ENCODE measurements around the gene CLCN4.
A peak's percentile ranks its signal among the peaks of the same experiment; 100 is the strongest.

The CLCN4 gene

DNA sequence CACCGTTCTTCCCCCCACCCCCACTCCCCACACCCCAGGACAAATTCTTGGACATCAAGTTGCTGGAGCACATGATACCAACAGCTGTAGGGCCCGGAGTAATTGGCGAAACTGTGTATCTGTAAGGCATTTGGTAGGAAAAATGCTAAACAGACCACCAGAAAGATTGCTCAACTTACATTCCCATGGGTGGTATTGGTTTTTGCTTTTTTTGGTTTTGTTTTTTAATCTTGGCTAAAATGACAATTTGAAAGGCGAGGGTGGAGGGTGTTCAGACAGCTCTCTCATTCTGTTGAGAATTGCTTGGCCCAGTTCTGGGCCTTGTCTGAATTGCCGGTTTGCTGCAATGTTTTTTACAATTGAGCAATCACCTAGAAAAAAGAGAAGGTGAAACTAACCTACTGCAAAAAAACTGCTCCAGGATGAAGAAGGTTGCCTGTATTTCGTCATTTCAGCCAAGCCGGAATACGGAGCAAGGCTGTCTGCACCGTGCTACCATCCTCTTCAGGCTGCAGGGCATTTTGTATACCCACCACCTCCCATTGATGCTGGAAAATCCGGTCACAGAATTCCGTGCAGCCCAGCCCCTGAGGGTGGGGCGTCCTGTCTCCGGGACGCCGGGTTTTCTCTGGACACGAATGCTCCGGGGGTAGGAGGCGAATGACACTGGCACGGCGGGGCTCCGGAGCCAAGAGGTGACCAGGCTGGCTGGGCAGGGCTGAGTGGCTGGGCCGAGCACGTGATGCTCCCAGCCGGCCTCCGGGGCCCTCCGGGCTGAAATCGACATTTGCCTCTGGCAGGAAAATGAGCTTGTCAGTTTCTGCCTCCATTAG is at the start of gene CLCN4:
Gene CLCN4, plus strand, starts transcription at position 777 of the 833 bp plus-strand sequence. CDS start 28,058 bp downstream, outside the sequence.
- DNase-seq, result no peak

DNA sequence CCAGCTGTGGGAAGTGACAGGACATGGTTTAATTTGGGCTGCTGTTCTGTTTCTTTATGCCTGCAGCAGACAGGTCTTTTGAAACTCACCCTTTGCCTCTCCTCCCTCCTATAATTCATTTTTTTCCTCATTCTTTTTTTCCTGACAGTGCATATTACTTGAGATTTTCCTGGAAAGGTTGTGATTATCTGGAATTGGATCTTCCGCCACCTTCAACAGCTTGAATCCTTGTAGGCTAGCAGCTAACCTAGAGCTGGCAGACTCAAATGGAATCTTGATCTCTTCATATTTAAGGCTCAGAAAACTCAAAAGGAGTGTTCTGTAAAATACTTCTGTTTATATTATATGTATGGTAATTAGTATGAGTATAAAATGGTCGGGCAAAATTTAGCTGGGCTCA is 49.3 kb upstream of the CLCN4 start:
- no peak for DNase-seq

DNA sequence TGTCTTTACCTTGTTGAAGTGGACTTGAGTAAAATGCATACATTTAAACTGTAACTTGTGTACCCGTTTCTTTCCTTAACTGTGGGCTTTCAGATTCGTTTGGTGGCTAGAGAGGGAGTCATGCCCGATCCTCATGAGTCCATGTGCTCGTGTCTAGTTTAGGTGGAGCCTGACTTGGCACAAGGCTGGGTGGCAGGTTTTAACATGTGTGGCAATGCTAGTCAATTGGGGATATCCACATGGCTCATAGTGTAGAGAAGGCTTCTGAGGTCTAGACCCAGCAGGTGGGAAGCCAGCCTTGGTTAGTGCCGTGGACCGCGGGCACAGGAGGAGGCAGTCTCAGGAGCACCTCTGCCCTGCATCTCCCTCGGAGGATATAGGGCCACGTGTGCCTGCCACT is 48.5 kb upstream of the CLCN4 start:
- no peak for DNase-seq

DNA sequence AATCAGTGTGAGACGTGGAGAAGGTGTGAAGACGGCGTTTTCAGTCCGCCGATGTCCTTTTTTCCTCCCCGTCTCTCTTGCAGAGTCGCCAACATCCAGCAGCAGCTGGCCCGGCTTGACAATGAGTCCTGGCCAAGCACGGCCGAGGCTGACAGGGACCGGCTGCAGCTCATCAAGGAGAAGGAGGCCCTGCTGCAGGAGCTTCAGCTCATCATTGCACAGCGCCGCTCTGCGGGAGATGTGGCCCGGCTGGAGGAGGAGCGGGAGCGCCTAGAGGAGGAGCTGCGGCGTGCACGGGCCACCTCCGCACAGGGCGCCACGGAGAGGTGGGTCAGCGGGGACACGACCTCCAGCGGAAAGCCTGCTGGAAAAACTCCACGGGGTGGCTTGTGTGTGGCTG is 47.1 kb upstream of the CLCN4 start:
- no peak for DNase-seq

DNA sequence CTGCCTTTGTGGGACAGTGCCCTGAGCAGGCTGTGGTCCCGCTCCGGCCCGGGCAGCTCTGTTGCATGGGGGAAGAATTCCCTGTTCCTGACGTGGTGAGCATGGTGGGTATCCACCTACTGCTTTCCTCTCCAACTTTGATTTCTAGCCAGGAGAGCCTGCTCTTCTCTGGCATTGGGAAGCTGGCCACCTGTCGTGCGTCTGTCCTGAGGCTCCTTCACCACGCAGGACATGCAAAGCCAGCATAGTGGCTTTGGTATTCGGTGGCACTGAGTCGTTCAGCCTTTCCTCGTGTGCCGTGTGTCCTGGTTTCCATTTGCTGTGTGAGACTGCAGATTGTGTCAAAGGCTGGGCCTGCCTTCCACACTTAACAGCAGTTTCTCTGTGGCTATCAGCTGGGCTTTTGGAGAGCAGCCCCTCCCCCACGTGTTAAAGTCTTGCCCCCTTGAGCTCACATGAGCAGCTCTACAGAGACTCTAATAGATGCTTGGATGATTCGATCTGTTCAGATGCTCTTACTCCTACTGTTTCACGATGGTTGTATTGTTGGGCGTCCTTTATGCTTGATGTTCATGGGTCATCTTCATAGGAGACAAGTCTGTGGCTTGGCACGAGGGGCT is 46.3 kb upstream of the CLCN4 start:
- no peak for DNase-seq

DNA sequence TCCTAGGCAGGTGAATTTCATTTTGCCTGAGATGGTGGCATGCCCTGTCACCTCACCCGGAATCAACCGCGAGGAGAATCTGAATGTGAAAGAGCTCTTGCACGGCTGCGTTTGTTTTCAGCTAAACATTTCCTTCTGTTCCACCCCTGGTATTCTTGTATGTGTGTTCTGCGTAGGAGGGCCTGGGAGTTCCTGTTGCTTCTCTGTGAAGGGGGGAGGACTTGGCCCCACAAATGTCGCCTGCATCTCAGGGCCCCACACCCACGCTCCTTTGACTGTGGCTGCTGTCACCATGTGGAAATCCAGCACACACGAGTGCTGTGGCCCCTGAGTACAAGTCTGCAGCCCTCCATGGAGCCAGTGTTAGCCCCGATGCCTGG is 45.8 kb upstream of the CLCN4 start:
- DNase-seq, result no peak

DNA sequence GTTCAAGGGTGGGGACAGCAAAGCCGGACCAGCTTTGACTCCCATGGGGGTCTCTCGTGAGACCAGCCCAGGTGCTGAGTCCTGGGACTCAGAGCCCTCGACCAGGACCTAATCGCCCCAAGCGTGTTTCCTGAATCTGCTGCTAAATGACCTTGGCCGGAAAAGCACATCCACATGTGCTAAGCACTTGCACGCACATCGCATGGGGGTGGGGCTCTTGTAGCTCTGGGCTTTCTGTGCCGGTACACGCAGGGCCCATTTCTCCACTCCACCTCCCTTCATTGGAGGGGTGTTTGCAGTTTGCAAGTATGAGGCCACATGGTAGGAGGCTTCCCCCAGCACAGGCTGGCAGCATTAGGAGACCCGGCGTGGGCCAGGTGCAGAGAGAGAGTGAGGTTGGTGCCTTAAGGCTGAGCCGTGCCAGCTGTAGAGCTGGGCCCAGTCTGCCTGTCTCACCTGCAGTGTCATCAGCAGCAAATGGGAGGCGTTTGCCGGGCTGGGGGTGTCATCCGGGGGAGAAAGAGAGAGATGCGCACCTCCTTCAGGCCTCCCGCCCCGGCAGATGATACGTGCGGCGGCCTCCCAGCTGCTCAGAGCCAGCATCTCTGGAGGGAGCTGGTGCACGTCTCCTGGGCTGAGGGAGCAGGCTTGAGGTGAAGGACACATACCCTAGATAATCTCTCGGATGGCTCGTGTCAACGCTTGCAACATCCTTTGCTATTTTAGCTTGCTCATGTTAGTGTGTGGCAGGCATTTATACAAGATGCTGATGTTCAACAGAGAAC is 45.2 kb upstream of the CLCN4 start:
- DNase-seq, result no peak

DNA sequence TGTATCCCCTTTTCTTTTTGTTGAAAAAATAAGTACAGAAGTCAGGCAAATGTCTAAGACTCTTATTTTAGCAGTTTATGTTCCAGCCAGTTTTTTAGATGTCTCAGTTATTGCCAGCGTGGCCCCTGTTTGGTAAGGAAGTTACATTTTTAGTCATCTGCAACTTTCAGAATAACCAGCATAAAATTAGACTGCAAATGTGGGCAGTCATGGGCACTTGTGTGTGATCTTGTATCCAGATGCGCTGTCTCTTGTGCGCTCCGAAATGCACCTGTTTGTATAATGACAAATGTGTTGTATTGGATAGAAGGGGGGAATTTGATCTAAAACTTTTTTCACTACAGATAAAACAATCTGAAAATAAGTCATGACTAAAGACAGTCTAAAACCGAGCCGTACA is 44.3 kb upstream of the CLCN4 start:
- DNase-seq, result no peak

DNA sequence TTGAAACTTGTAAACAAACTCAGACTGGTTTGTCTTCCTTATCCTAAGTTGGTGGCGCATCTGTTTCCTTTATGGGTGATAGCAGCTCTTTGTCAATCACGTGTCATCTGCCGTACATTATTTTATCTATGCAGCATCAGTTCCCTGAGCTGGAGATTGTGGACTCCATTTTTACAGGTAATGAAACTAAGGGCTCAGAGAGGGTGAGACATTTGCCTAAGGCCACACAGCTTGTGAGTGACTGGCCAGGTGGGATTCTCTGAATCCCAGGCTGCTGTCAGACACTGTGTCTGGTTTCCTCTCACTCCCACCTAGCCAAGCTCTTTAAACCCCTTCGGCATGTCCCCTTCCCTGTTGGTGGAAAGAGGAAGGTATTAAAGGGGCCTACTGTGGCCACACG is 41.7 kb upstream of the CLCN4 start:
- DNase-seq, result no peak

DNA sequence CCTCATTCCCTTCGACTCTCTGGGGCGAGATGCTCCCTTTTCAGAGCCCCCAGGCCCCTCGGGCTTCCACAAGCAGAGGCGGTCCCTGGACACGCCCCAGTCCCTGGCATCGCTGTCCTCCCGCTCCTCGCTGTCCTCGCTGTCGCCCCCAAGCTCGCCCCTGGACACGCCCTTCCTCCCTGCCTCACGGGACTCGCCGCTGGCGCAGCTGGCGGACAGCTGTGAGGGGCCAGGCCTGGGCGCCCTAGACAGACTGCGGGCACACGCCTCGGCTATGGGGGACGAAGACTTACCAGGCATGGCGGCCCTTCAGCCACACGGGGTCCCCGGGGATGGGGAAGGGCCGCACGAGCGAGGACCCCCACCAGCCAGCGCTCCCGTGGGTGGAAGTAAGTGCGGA is 39.5 kb upstream of the CLCN4 start:
- no peak for DNase-seq

DNA sequence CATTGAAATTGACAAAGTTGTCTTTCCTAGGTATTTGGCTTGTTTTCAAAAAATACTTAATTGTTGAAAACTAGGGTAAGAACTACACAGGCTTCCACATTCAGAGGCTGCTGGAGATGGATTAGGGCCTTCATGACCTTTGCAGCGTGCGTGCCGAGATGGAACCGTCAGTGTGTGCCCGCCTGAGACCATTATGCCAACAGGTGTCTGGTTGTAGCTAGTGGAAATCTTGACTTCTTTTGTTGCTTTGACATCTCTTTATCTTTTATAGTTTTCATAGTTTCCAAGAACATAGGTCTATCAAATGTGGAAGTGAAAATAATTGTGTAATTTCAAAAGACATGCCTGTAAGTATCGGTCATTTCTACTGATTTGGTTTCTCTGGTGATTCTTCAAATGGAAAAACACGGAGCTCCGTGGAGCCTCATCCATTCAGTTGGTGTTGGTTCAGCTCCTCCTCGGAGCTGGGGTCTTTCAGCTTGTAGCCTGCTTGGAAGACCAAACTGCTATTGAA is 38.9 kb upstream of the CLCN4 start:
- DNase-seq, result no peak

DNA sequence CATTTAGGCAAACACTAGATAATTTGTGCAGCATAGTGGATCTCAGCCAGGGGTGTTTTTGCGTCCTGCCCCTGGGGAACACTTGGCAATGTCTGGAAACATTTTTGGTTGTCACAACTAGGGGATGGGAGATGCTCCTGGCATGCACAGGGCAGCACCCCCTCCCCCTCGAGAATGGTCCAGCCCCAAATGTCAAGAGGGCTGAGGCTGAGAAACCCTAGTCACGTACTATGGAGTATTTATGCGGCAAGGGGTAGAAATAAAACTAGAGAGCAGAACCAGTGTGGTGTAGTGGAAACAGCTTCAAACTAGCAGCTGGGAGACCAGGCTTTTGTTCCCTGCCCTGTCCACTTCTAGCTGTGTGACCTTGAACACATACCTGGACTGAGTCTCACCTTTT is 38.2 kb upstream of the CLCN4 start:
- no peak for DNase-seq

DNA sequence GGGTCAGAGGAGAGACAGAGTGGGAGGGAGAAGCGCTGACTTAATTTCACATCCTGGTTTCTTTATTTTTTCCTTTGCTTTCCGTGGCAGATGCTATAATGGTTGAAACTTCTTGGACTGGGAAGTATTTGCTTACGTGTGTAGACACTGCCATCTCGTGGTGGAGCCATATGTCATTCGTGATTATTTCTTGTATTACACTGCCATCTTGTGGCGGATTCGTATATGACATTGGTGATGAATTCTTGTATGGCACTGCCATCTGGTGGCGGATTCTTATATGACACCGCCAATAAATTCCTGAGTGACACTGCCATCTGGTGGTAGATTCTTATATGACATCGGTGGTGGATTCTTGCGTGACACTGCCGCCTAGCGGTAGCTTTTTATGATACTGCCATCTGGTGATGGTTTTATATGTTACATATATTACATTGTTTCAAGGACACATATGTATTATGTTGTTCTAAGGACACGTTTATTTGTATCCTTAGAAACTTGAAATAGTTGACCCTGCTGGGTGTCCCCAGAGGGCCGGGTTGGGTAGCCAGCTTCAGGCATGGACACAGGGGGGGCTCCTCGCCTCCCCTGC is 37.3 kb upstream of the CLCN4 start:
- peak; percentile 45 to 76 for DNase-seq

DNA sequence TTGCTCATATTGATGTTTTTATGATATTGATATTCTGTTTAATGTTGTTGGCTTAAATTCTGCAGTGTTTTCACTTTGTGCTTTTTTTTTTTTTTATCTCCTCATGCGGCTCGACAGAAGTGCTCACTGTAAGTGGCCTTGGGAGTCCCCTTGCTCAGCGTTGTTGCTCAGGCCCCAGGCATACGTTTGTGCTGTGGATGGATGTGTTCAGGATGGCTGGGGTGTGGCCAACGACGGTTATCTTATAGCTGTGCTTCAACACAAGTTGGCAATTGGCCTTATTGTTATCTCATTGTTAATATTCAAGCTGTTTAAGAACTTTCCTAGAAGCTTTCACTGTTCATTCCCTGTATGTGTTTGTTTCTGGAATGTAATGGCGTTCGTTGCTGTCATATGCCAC is 36.4 kb upstream of the CLCN4 start:
- DNase-seq, result no peak

DNA sequence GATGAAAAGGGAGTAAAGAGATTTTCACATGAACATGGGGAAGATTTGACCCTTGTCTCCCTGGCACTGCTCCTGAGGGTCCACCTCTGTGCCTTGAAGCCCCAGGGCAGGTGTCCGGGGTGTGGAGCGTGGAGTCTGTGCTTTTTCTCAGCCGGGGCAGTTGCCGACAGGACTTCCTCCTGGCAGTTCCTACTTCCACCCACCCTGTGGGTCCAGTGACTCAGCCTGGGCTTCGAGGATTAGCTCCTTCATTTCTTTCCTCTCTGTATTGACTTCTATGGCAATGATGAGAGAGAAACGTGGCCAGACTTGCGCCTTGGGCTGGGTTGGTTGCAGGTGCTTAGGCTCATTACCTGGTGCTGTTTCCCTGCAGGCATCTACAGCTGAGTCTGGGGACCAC is 35.9 kb upstream of the CLCN4 start:
- DNase-seq, result no peak

DNA sequence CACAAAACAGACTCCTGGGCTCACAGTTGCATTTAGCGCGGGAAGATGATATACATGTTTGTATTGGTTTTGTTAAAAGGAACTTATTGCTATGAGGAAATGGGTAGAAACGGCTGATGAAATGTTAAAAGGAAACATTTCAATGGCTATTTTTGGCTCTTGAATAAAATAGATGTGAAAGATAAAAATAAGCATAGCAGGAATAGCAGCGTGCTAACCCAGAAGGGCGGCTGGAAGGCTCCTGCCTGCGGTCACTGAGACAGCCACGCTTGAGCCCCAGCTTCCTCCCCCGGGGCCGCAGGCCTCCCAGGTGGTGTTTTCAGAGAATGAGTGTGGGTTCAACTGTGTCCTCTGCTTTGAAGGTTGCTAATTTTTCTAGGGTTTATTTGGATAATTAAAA is 35.0 kb upstream of the CLCN4 start:
- DNase-seq, result no peak

DNA sequence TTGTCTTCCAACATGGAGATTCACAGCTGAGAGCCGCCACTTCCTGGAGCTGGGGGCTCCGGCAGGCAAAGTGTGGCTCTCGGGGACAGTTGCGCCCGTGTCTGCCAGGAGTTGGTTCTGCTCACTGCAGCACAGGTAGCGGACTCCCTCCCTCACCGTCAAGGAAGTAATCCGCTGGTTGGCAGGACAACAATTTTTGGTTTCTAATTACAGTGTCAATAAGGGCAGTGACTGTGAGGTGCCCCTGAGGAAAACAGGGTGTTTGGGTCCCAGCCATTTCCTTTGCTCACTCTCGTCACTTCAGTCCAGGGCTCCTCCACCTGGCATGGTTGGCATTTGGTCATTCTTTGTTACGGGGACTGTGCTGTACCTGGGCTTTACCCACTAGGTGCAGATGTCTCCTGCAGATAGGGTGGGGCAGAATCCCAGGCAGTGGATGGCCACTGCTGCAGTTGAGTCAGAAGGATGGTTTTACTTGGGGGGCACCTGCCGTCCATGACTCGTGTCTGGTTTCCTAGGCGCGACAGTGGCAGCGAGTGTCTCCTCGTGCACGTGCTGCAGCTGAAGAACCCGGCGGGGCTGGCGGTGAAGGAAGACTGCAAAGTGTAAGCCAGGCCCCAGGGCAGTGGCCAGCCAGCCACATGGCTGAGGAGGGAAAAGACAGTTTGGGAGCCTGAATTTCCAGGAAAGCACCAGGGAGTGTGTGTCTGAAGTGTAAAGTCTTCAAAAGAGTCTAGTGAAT is 32.1 kb upstream of the CLCN4 start:
- no peak for DNase-seq

DNA sequence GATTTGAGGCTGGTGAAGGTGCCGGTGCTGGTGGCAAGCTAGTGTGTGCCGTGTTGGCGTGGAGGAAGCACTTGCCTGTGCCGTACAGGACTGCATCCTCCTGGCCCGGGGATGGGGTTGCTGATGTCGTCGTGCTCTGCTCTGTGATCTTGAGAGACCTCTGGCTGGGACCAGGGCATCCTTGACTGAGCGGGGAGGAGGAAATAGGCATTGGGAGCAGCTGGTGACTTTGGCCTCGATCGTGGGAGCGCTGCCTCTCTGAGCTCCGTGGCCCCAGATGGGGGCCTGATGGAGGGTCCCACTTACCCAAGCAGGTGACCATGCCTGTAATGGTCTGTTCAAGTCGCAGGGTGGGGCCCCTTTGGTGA is 31.5 kb upstream of the CLCN4 start:
- DNase-seq, result no peak

DNA sequence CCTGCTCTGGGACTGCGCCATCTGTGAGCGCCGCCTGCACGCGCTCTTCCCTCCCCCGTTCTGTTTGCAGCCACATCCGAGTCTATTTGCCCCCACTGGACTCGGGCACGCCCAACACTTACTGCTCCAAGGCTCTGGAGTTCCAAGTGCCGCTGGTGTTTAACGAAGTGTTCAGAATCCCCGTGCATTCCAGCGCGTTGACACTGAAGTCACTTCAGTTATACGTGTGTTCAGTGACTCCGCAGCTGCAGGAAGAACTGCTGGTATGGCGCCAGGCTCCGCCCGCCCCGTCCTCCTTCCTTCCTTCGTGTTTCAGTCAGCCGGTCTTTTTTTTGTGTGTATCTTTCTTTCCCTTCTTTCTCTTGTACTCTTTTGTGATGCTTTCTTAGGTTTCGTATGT is 30.7 kb upstream of the CLCN4 start:
- DNase-seq, result no peak

DNA sequence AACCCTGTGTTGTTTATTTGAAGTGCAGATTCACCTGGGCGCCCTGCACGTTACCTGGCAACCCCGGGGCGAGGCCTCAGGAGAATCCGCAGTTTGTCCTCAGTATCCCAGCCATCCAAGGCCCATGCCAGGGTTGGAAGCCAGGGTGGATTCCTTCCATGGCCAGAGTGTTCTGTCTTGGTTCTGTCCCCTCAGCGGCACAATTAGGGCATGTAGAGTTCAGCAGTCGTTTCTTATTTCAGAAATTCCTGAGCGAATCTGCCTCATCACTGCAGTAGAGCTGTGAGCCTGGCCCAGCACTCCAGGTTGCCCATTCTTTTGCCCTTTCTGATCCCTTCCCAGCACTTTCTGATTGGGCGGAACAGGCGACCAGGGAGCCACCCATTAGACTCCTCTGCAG is 29.9 kb upstream of the CLCN4 start:
- DNase-seq, result no peak

DNA sequence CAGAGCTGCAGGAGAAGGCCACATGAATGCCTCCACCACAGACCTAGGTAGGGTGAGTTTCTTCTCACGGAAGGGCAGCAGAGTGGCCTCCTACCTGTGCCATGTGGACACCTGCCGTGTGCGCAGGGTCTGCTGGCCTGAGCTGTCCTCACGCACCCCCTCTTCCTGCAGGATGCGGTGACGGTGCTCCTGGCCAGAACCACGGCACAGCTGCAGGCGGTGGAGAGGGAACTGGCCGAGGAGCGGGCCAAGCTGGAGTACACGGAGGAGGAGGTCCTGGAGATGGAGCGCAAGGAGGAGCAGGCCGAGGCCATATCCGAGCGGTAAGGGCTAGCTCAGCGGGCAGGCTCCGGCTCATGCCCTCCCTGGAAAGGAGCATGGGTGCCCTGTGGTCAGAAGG is 28.4 kb upstream of the CLCN4 start:
- DNase-seq, result no peak

DNA sequence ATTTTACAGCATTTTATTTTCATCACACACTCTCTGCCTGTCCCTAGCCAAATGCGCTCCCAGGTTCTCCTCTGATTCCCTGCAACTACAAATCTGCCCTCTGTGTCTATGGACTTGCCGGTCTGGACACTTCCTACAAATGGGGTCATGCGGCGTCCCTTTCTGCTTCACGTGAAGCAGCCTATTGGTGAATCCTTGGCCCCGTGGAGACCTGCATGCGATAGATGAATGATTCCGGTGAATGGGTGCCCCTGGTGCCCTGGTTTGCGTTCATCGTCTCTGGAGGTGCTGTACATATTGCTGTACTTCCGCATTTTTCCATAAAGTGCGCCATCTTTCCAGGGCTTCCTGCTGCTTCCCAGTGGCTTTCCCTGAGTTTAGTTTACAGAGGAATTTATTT is 27.5 kb upstream of the CLCN4 start:
- DNase-seq, result no peak

DNA sequence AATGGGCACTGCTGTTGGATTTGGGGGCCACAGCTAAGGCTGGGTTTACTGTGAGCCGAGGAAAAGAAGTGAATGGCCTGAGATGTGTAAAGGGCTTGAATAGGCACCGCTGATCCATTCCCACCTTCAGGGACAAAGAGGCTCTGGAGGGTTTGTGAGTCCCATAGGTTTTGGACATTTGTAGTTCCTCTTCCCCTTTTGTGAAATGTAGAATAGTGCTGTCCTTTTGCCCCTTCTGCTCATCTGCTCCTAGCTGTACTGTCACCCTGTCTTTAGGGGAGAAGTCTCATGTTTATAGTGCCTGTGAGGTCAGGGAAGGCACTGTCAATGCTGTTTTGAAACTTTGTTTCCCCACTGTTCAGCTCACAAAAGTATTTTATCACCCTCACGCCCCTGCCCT is 26.4 kb upstream of the CLCN4 start:
- DNase-seq, result no peak
